Stimulated activated effector memory CD8-positive, alpha-beta T cell treated with anti-CD3 and anti-CD28 coated beads, Interleukin-12 subunit alpha, Interleukin-12 subunit beta, amount 100 ng/mL, for 72 hours (primary cell): Measurements from ENCODE around the gene CCDC34.
"Not testable (repeated sequence)": the region's sequence is repeated elsewhere in the genome, so short reads cannot be mapped to it uniquely, and the experiment has no call there.

Source experiments
- ATAC-seq: fragments of 150-1000 bp; cut with Tn5 transposase; 2 replicates; pipeline ENCODE4 v1.10.0; 2021
- DNase-seq, 2 donors: peaks; one replicate each; pipeline ENCODE4 v3.0.0; 2021 to 2022; ENCODE audit warnings: low spot score in 2 of 2
- H3K27ac Mint-ChIP-seq: one replicate; pipeline ENCODE4 v1.8.0; 2022; ENCODE audit warnings: mild to moderate bottlenecking, mixed read lengths
- H3K36me3 Mint-ChIP-seq: one replicate; pipeline ENCODE4 v1.8.0; 2022; ENCODE audit warnings: mild to moderate bottlenecking, mixed read lengths
- H3K4me1 Mint-ChIP-seq: one replicate; pipeline ENCODE4 v1.8.0; 2022; ENCODE audit warnings: mixed read lengths
- H3K4me3 Mint-ChIP-seq: one replicate; pipeline ENCODE4 v1.8.0; 2022; ENCODE audit warnings: mild to moderate bottlenecking, mixed read lengths
- H3K9me3 Mint-ChIP-seq: one replicate; pipeline ENCODE4 v1.8.0; 2022; ENCODE audit warnings: mixed read lengths

Gene CCDC34

GRCh38 chr11:27355575-27356104, 7.4 kb downstream of the CCDC34 start:
- no peak overlapping the region for H3K27ac Mint-ChIP-seq
- DNase-seq (no peak), ATAC-seq (no peak)
- peaks cover 10% of the 10 kb centered on the region for H3K4me1 Mint-ChIP-seq
- H3K4me3 Mint-ChIP-seq, result no peak overlapping the region
- H3K36me3 Mint-ChIP-seq, result no peaks in the 10 kb centered on the region
- H3K9me3 Mint-ChIP-seq, result no peaks in the 10 kb centered on the region

- Mint-ChIP-seq H3K4me3 (no peak overlapping the region), H3K36me3 (no peaks in the 10 kb centered on the region), H3K9me3 (no peaks in the 10 kb centered on the region), H3K4me1 (peaks cover 10% of the 10 kb centered on the region), H3K27ac (no peak overlapping the region)
- DNase-seq (no peak), ATAC-seq (no peak)
Measured at GRCh38 chr11:27354359-27354965, 8.6 kb downstream of the CCDC34 start.

GRCh38 chr11:27353593-27354358, 9.2 kb downstream of the CCDC34 start:
- peaks cover 5% of the 10 kb centered on the region for H3K4me1 Mint-ChIP-seq
- no peak overlapping the region for H3K4me3 Mint-ChIP-seq
- no peaks in the 10 kb centered on the region for H3K36me3 Mint-ChIP-seq
- no peak overlapping the region for H3K27ac Mint-ChIP-seq
- ATAC-seq (peak; percentile 68), DNase-seq (no peak)
- no peaks in the 10 kb centered on the region for H3K9me3 Mint-ChIP-seq

- no peaks in the 10 kb centered on the region for H3K4me1 Mint-ChIP-seq
- ATAC-seq, result no peak
Measured at GRCh38 chr11:27352781-27353180, 10.2 kb downstream of the CCDC34 start.

GRCh38 chr11:27350511-27350910, 12.5 kb downstream of the CCDC34 start:
- Mint-ChIP-seq H3K36me3 (no peaks in the 10 kb centered on the region), H3K27ac (no peak overlapping the region), H3K9me3 (no peaks in the 10 kb centered on the region), H3K4me1 (no peaks in the 10 kb centered on the region), H3K4me3 (no peak overlapping the region)
- DNase-seq, result no peak
- no peak for ATAC-seq

More at GRCh38 chr11:27352781-27353180, 10.2 kb downstream of the CCDC34 start:
- DNase-seq, result no peak
- H3K36me3 Mint-ChIP-seq, result no peaks in the 10 kb centered on the region
- H3K4me3 Mint-ChIP-seq, result no peak overlapping the region
- H3K27ac Mint-ChIP-seq, result no peak overlapping the region
- H3K9me3 Mint-ChIP-seq, result no peaks in the 10 kb centered on the region

- Mint-ChIP-seq H3K4me1 (no peaks in the 10 kb centered on the region), H3K9me3 (no peaks in the 10 kb centered on the region), H3K27ac (no peak overlapping the region)
Measured at GRCh38 chr11:27349919-27350318, 13.1 kb downstream of the CCDC34 start.

GRCh38 chr11:27348340-27348873, 14.6 kb downstream of the CCDC34 start:
- DNase-seq, result no peak
- no peak overlapping the region for H3K4me3 Mint-ChIP-seq
- no peaks in the 10 kb centered on the region for H3K4me1 Mint-ChIP-seq
- no peak overlapping the region for H3K27ac Mint-ChIP-seq
- no peaks in the 10 kb centered on the region for H3K36me3 Mint-ChIP-seq
- H3K9me3 Mint-ChIP-seq, result no peaks in the 10 kb centered on the region
- ATAC-seq, result no peak

More at GRCh38 chr11:27349919-27350318, 13.1 kb downstream of the CCDC34 start:
- no peaks in the 10 kb centered on the region for H3K36me3 Mint-ChIP-seq
- ATAC-seq (no peak), DNase-seq (no peak)
- no peak overlapping the region for H3K4me3 Mint-ChIP-seq

GRCh38 chr11:27347359-27348339, 15.4 kb downstream of the CCDC34 start:
- Mint-ChIP-seq H3K4me1 (no peaks in the 10 kb centered on the region), H3K36me3 (no peaks in the 10 kb centered on the region), H3K4me3 (no peak overlapping the region), H3K9me3 (no peaks in the 10 kb centered on the region), H3K27ac (no peak overlapping the region)
- ATAC-seq (no peak), DNase-seq (no peak)

- Mint-ChIP-seq H3K27ac (no peak overlapping the region), H3K4me1 (no peaks in the 10 kb centered on the region), H3K9me3 (no peaks in the 10 kb centered on the region), H3K4me3 (no peak overlapping the region), H3K36me3 (no peaks in the 10 kb centered on the region)
- no peak for ATAC-seq
- no peak for DNase-seq
Measured at GRCh38 chr11:27339941-27340340, 23.1 kb downstream of the CCDC34 start.

GRCh38 chr11:27334764-27335163, 28.3 kb downstream of the CCDC34 start:
- H3K4me3 Mint-ChIP-seq, result not testable (repeated sequence)

GRCh38 chr11:27331981-27332380, 31.0 kb downstream of the CCDC34 start:
- Mint-ChIP-seq H3K27ac (no peak overlapping the region), H3K9me3 (no peaks in the 10 kb centered on the region), H3K4me3 (no peak overlapping the region), H3K4me1 (no peaks in the 10 kb centered on the region), H3K36me3 (no peaks in the 10 kb centered on the region)
- no peak for ATAC-seq
- no peak for DNase-seq

More at GRCh38 chr11:27334764-27335163, 28.3 kb downstream of the CCDC34 start:
- H3K9me3 Mint-ChIP-seq, H3K27ac Mint-ChIP-seq, H3K36me3 Mint-ChIP-seq, DNase-seq, H3K4me1 Mint-ChIP-seq, ATAC-seq: not testable (repeated sequence)

GRCh38 chr11:27330633-27331270, 32.3 kb downstream of the CCDC34 start:
- Mint-ChIP-seq H3K4me3 (no peak overlapping the region), H3K27ac (no peak overlapping the region), H3K36me3 (no peaks in the 10 kb centered on the region), H3K4me1 (no peaks in the 10 kb centered on the region), H3K9me3 (no peaks in the 10 kb centered on the region)
- DNase-seq (no peak), ATAC-seq (no peak)

GRCh38 chr11:27329867-27330632, 33.0 kb downstream of the CCDC34 start:
- DNase-seq (no peak), ATAC-seq (peak; percentile 44)
- Mint-ChIP-seq H3K4me3 (no peak overlapping the region), H3K4me1 (no peaks in the 10 kb centered on the region), H3K9me3 (no peaks in the 10 kb centered on the region), H3K36me3 (no peaks in the 10 kb centered on the region), H3K27ac (no peak overlapping the region)

- H3K27ac Mint-ChIP-seq, result no peak overlapping the region
- H3K4me1 Mint-ChIP-seq, result peaks cover 8% of the 10 kb centered on the region
- H3K9me3 Mint-ChIP-seq, result no peaks in the 10 kb centered on the region
- DNase-seq (no peak), ATAC-seq (no peak)
- H3K36me3 Mint-ChIP-seq, result no peaks in the 10 kb centered on the region
- H3K4me3 Mint-ChIP-seq, result no peak overlapping the region
Measured at GRCh38 chr11:27328614-27329013, 34.4 kb downstream of the CCDC34 start.
